Measurements from ENCODE around the gene LTB4R2.

Gene LTB4R2

DNA sequence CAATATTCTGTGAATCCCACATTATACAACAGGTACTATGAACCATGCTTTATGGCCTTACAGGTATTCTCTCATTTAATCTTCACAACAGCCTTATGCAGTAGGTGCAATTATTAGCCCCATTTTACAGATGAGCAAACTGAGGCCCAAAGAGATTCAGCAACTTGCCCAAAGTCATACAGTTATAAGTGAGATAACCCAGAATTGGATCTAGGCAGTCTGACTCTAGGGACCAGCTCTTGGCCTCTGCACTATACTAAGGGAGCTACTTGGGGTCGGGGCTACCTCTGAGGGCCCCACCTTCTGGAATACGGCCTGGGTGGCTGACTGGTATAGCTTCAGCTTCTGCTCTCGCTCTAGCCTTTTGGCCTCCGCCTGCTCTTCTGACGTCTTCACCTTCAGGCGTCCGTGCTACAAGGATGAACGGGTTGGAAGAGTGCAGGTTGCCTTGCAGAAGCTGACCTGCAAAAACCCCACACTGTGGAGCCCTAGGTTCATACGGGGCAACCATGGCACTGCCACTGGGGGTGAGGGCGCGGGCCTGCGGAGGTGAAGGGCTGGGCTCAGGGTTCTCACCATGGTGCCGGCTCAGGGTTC is 39.3 kb upstream of the LTB4R2 start:
- H3K4me3 ChIP-seq (ENCODE audit: low read depth, low read length): peak overlapping the region; percentile 67
- TF ChIP-seq, protein P1, sequence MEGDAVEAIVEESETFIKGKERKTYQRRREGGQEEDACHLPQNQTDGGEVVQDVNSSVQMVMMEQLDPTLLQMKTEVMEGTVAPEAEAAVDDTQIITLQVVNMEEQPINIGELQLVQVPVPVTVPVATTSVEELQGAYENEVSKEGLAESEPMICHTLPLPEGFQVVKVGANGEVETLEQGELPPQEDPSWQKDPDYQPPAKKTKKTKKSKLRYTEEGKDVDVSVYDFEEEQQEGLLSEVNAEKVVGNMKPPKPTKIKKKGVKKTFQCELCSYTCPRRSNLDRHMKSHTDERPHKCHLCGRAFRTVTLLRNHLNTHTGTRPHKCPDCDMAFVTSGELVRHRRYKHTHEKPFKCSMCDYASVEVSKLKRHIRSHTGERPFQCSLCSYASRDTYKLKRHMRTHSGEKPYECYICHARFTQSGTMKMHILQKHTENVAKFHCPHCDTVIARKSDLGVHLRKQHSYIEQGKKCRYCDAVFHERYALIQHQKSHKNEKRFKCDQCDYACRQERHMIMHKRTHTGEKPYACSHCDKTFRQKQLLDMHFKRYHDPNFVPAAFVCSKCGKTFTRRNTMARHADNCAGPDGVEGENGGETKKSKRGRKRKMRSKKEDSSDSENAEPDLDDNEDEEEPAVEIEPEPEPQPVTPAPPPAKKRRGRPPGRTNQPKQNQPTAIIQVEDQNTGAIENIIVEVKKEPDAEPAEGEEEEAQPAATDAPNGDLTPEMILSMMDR (IDR thresholded peaks at IDR 0.05; ENCODE audit: borderline replicate concordance, insufficient read depth, low read depth, low read length): no peak

DNA sequence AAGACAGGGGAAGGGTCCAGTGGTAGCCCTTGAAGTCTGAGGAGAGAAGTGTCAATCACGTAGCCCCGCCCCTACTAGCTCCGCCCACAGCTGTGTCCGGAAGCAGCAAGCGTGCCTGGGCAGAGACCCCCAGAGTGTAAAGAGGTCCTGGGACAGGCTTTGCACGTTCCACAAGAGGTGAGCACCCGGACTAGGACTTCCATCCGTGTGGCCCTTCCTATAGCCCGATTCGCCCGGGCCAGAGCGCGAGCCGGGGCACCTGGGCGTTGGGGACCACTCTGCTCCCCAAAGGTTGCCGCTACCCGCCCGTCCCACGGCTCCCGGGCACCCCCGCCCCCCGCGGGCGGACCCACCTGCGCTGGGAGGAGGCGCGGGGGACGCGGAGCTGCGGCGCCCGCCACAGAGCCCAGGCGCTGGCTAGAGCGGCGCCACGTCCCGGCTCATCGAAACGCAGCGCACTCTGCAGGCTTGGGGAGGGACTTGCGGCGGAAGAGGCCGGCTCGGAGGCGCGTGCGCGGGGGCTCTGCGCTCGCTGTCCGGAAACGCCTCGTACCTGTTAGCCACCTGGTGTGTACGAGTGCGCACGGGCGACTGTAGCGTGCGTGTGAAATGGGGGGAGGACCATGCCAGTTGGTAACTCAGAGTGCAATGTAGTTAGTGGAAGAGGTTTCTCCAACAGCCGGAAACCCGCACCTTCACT is 38.7 kb upstream of the LTB4R2 start, which contains the start of gene RABGGTA:
Gene RABGGTA (minus strand): TSS at position 464 of the 700 bp plus-strand sequence. CDS start 482 bp downstream, outside the sequence.
- TF ChIP-seq, protein P1 (IDR thresholded peaks at IDR 0.05; ENCODE audit: borderline replicate concordance, insufficient read depth, low read depth, low read length): peak; percentile 91
- peak within 1 kb of the TSS; percentile 67 for H3K4me3 ChIP-seq (ENCODE audit: low read depth, low read length)

- TF ChIP-seq, protein P1 (IDR thresholded peaks at IDR 0.05; ENCODE audit: borderline replicate concordance, insufficient read depth, low read depth, low read length): no peak
- H3K4me3 ChIP-seq (ENCODE audit: low read depth, low read length): peak overlapping the region; percentile 67
Observed at GRCh38 chr14:24271834-24272263, 38.1 kb upstream of the LTB4R2 start.

DNA sequence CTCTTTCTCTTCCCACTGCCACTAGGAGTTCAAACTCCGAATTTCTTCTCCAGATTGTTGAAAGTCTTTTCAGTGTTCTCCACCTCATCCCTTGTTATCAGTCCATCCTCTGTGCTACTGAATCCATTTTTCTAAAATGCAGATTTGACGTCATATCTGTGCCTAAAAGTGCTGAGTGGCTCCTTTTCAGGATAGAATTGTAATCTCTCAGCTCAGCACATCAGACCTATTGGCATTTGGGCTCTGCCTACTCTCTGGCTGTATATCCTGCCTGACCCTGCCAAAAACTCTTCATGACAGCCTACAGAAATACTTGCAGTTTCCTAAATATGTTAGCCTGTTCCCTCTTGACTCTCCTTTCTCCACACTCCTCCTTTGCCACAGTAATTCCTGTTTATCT is 37.5 kb upstream of the LTB4R2 start:
- TF ChIP-seq, protein P1 (IDR thresholded peaks at IDR 0.05; ENCODE audit: borderline replicate concordance, insufficient read depth, low read depth, low read length): no peak
- H3K4me3 ChIP-seq (ENCODE audit: low read depth, low read length): no peak overlapping the region

DNA sequence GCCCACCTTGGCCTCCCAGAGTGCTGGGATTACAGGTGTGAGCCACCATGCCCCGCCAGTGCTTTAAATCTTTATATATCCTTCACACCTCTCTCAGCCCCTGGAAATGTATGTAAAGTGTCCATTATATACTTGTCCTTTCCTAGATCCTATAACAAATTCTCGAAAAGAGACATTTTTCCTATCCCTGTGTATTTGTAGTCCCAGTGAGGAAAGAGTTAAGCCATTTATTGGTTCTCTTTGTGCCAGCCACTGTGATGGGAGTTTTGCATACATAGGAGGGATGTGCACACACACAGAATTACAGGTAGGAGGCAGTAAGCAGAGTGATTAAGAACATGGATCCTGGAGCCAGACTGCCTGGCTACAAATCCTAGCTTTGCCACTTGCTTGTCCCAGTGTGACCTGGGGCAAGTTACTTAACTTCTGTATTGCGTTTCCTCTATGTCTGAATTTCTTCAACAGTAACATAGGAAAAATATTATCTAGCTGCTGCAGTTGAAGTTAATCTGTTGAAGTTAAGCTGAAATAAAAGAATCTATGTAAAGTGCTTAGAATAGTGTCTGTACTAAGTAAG is 36.4 kb upstream of the LTB4R2 start:
- TF ChIP-seq, protein P1 (IDR thresholded peaks at IDR 0.05; ENCODE audit: borderline replicate concordance, insufficient read depth, low read depth, low read length): no peak
- H3K4me3 ChIP-seq (ENCODE audit: low read depth, low read length): no peak overlapping the region

DNA sequence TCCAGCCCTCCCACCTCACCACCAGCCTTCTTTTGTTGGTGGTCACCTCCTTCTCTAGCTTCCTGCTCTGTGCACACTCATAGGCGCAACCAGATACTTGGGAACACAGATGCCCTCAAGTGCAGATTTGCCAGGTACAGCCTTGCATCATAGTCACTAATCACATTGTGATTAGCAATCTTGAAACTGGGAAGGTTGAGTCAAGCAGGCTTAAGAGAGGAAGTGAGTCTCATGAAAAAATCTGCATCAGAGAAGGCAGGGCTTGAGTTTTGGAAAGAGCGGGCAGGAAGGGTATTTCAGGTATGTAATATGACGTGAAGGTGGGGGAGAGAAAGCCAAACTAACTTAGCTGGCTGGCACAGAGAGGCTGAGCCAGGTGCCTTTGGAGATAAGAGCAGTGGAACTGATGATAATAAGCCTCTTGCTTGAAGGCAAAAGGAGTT is 35.8 kb upstream of the LTB4R2 start:
- H3K4me3 ChIP-seq (ENCODE audit: low read depth, low read length): no peak overlapping the region
- TF ChIP-seq, protein P1 (IDR thresholded peaks at IDR 0.05; ENCODE audit: borderline replicate concordance, insufficient read depth, low read depth, low read length): no peak
